Liver (tissue), 9 donors: ENCODE measurements around the gene CSMD2. TPM values are rescaled to one million over a fixed set of nuclear protein-coding genes. Genes with fewer than 3 reads are reported as not detected.

Experiments
- DNase-seq: peaks from one replicate; pipeline ENCODE4 v3.0.0-alpha.2; 2017; ENCODE audit warnings: low spot score
- H3K27ac ChIP-seq, 2 donors: one replicate each; pipeline ENCODE4 v1.7.0; 2013; ENCODE audit warnings: inconsistent platforms in 2 of 2, low read length in 2 of 2, control low read depth in 1 of 2, low read depth in 1 of 2, mild to moderate bottlenecking in 1 of 2
- H3K27me3 ChIP-seq, 4 donors: one replicate each; pipeline versions ENCODE4 v1.6.1 to v1.7.0; 2013; ENCODE audit warnings: low read length in 3 of 4, inconsistent platforms in 1 of 4, mild to moderate bottlenecking in 1 of 4, moderate library complexity in 1 of 4; ENCODE audit not compliant: control insufficient read depth in 4 of 4, insufficient read depth in 4 of 4
- H3K36me3 ChIP-seq, 4 donors: one replicate each; pipeline versions ENCODE4 v1.6.1 to v1.7.0; 2013; ENCODE audit warnings: low read length in 3 of 4, mild to moderate bottlenecking in 3 of 4, low read depth in 1 of 4, moderate library complexity in 1 of 4; ENCODE audit not compliant: control insufficient read depth in 4 of 4, insufficient read depth in 3 of 4
- H3K4me1 ChIP-seq, 4 donors: one replicate each; pipeline versions ENCODE4 v1.6.1 to v1.7.0; 2013; ENCODE audit warnings: low read length in 3 of 4, mild to moderate bottlenecking in 3 of 4, moderate library complexity in 1 of 4; ENCODE audit not compliant: control insufficient read depth in 4 of 4, insufficient read depth in 4 of 4
- H3K4me3 ChIP-seq, 3 donors: one replicate each; pipeline versions ENCODE4 v1.6.1 to v1.7.0; 2013; ENCODE audit warnings: low read length in 3 of 3, control low read depth in 1 of 3, low read depth in 1 of 3, mild to moderate bottlenecking in 1 of 3
- H3K9ac ChIP-seq, 2 donors: one replicate each; pipeline ENCODE4 v1.7.0; 2013; ENCODE audit warnings: low read length in 2 of 2, mild to moderate bottlenecking in 2 of 2, moderate library complexity in 2 of 2, control low read depth in 1 of 2, low read depth in 1 of 2
- H3K9me3 ChIP-seq, 4 donors: one replicate each; pipeline versions ENCODE4 v1.6.1 to v1.7.0; 2013; ENCODE audit warnings: low read length in 3 of 4; ENCODE audit not compliant: control insufficient read depth in 4 of 4
- EGR1 ChIP-seq, 2 donors: IDR thresholded peaks; 2 replicates each; pipeline ENCODE4 v1.6.1; 2016 to 2018; ENCODE audit warnings: antibody characterized with exemption in 2 of 2, low read depth in 2 of 2
- FOXA1 ChIP-seq: IDR thresholded peaks from 2 replicates; pipeline ENCODE4 v1.6.1; 2016; ENCODE audit warnings: antibody characterized with exemption
- FOXA2 ChIP-seq: IDR thresholded peaks from 2 replicates; pipeline ENCODE4 v1.6.1; 2016; ENCODE audit warnings: antibody characterized with exemption
- GABPA ChIP-seq, 2 donors: IDR thresholded peaks in 1 of 2; conservative IDR thresholded peaks in 1 of 2; 2 replicates each; pipeline ENCODE4 v1.6.1; 2016; ENCODE audit warnings: antibody characterized with exemption in 2 of 2, mild to moderate bottlenecking in 1 of 2, moderate library complexity in 1 of 2
- HNF4A ChIP-seq, 2 donors: conservative IDR thresholded peaks; 2 replicates each; pipeline ENCODE4 v1.6.1; 2016; ENCODE audit warnings: antibody characterized with exemption in 2 of 2, mild to moderate bottlenecking in 2 of 2
- HNF4G ChIP-seq: IDR thresholded peaks from 2 replicates; pipeline ENCODE4 v1.6.1; 2016; ENCODE audit warnings: antibody characterized with exemption
- JUND ChIP-seq, 2 donors: IDR thresholded peaks; 2 replicates each; pipeline ENCODE4 v1.6.1; 2016; ENCODE audit warnings: antibody characterized with exemption in 2 of 2
- RAD21 ChIP-seq, 2 donors: IDR thresholded peaks; 2 replicates each; pipeline ENCODE4 v1.6.1; 2016; ENCODE audit warnings: antibody characterized with exemption in 2 of 2, mild to moderate bottlenecking in 2 of 2
- RXRA ChIP-seq, 2 donors: IDR thresholded peaks; 2 replicates each; pipeline ENCODE4 v1.6.1; 2017 to 2018; ENCODE audit warnings: antibody characterized with exemption in 2 of 2, mild to moderate bottlenecking in 1 of 2
- SP1 ChIP-seq: IDR thresholded peaks from 2 replicates; pipeline ENCODE4 v1.6.1; 2018; ENCODE audit warnings: antibody characterized with exemption, mild to moderate bottlenecking
- TAF1 ChIP-seq: conservative IDR thresholded peaks from 2 replicates; pipeline ENCODE4 v1.6.1; 2016; ENCODE audit warnings: antibody characterized with exemption, mild to moderate bottlenecking
- YY1 ChIP-seq: IDR thresholded peaks from 2 replicates; pipeline ENCODE4 v1.6.1; 2016; ENCODE audit warnings: antibody characterized with exemption, mild to moderate bottlenecking
- WGBS: extraction: QIAGEN DNeasy Blood & Tissue Kit; methylation state at CpG from one replicate; pipeline ENCODE4 v1.1.7; 2013; 5-methylcytosine and 5-hydroxymethylcytosine counted together
- polyA plus RNA-seq, 2 donors: library from polyadenylated mRNA; stranded (reverse) in 1 of 2; unstranded in 1 of 2; fragments of 200-250 nt in 1 of 2; fragments of >200 nt in 1 of 2; fragmentation: Nextera tagmentation in 1 of 2; extraction: Ambion mirVana in 1 of 2; gene quantifications; one replicate each; pipeline versions ENCODE4 v1.2.1 to v1.2.3, GENCODE V29; 2013 to 2015
- total RNA-seq, 2 donors: library from RNA; depleted of rRNA; stranded (reverse); fragments of >200 nt; gene quantifications; one replicate each; pipeline ENCODE4 v1.2.3, GENCODE V29; 2014
- TF ChIP-seq, protein P1 (sequence below): IDR thresholded peaks from 2 replicates; pipeline ENCODE4 v1.6.1; 2016; ENCODE audit warnings: antibody characterized with exemption, mild to moderate bottlenecking
- TF ChIP-seq, protein P2 (sequence below): IDR thresholded peaks from 2 replicates; pipeline ENCODE4 v1.6.1; 2016; ENCODE audit warnings: antibody characterized with exemption
- TF ChIP-seq, protein P3 (sequence below): fragments of 150-350 bp; IDR thresholded peaks from 2 replicates; pipeline ENCODE4 v1.5.1; 2017; ENCODE audit warnings: improper control_type of control experiment, low read depth, low read length; ENCODE audit not compliant: missing input control
- TF ChIP-seq, protein P4 (sequence below): IDR thresholded peaks from 2 replicates; pipeline ENCODE4 v1.6.1; 2016; ENCODE audit warnings: antibody characterized with exemption
- donor health status: healthy.
- donor health status: healthy.
- donor health status: healthy.
- donor health status: healthy.
- donor health status: healthy.

CSMD2 gene
- total and polyA plus RNA-seq, 4 donors, result 0.08 to 0.09 TPM; not detected in 2

DNA sequence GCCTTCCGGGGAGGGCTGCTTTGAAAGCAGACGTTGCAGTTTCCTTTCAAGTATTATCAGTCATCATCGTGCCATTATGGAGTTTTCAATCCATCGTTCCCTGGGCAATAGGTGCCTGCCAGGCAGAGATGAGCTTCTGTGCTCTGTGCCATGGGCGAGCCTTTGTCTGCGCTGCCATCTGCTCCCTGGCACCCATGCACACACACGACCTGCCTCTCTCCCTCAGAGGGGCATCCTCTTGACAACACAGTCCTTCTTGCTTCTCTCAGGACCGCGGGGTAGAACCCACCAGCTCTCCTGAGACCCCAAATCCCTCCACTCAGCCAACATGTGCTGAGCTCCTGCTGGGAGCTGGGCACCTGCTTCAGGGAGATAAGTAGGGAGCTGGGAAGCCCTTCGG lies 151.9 kb downstream of the CSMD2 start (continued):
- TF ChIP-seq, protein P1, sequence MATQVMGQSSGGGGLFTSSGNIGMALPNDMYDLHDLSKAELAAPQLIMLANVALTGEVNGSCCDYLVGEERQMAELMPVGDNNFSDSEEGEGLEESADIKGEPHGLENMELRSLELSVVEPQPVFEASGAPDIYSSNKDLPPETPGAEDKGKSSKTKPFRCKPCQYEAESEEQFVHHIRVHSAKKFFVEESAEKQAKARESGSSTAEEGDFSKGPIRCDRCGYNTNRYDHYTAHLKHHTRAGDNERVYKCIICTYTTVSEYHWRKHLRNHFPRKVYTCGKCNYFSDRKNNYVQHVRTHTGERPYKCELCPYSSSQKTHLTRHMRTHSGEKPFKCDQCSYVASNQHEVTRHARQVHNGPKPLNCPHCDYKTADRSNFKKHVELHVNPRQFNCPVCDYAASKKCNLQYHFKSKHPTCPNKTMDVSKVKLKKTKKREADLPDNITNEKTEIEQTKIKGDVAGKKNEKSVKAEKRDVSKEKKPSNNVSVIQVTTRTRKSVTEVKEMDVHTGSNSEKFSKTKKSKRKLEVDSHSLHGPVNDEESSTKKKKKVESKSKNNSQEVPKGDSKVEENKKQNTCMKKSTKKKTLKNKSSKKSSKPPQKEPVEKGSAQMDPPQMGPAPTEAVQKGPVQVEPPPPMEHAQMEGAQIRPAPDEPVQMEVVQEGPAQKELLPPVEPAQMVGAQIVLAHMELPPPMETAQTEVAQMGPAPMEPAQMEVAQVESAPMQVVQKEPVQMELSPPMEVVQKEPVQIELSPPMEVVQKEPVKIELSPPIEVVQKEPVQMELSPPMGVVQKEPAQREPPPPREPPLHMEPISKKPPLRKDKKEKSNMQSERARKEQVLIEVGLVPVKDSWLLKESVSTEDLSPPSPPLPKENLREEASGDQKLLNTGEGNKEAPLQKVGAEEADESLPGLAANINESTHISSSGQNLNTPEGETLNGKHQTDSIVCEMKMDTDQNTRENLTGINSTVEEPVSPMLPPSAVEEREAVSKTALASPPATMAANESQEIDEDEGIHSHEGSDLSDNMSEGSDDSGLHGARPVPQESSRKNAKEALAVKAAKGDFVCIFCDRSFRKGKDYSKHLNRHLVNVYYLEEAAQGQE, result no peak
- TF ChIP-seq GABPA (IDR thresholded peaks at IDR 0.05 in 1 of 2, conservative IDR thresholded peaks at IDR 0.05 in 1 of 2) (no peak), HNF4G (no peak)
- TF ChIP-seq, protein P2, sequence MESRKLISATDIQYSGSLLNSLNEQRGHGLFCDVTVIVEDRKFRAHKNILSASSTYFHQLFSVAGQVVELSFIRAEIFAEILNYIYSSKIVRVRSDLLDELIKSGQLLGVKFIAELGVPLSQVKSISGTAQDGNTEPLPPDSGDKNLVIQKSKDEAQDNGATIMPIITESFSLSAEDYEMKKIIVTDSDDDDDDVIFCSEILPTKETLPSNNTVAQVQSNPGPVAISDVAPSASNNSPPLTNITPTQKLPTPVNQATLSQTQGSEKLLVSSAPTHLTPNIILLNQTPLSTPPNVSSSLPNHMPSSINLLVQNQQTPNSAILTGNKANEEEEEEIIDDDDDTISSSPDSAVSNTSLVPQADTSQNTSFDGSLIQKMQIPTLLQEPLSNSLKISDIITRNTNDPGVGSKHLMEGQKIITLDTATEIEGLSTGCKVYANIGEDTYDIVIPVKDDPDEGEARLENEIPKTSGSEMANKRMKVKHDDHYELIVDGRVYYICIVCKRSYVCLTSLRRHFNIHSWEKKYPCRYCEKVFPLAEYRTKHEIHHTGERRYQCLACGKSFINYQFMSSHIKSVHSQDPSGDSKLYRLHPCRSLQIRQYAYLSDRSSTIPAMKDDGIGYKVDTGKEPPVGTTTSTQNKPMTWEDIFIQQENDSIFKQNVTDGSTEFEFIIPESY, result no peak

DNA sequence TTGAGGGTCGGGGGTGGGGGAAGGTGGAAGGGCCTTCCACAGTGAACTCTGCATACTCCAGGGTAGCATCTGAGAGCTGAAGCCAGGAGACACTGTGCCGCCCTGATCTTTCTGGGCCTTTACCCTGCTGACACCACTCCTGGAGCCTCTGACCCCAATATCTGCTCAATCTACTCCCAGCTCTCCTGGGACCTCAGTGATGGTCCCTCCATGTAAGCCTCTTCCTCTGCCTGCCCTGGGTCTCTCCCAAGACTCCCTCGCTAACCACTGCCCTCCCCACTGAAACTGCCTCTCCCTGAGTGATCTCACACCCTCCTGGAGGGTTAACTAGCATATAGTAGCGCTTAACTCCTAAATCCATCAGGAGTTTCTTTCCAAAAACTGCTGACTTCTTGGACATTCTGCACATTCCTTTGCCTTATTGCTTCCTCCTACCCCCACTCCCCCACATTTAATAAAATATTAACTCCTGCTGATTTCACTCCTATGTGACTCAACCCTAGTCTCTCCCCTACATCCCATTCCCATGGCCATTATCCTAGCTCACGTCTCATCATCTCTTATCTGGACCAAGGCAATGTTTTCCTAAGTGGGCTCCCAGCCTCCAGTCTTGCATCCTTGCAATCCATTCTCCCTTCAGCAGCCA lies 155.6 kb downstream of the CSMD2 start:
- H3K36me3 ChIP-seq, result no peaks in the 10 kb centered on the region
- no peak overlapping the region for H3K9ac ChIP-seq
- no peak for DNase-seq
- TF ChIP-seq HNF4G (no peak), FOXA2 (no peak), JUND (IDR thresholded peaks at IDR 0.05) (no peak), GABPA (IDR thresholded peaks at IDR 0.05 in 1 of 2, conservative IDR thresholded peaks at IDR 0.05 in 1 of 2) (no peak), HNF4A (conservative IDR thresholded peaks at IDR 0.05) (no peak), SP1 (no peak), RAD21 (IDR thresholded peaks at IDR 0.05) (no peak), YY1 (no peak), EGR1 (IDR thresholded peaks at IDR 0.05; ENCODE audit: low read depth in 2 of 2) (no peak), RXRA (IDR thresholded peaks at IDR 0.05) (no peak), FOXA1 (no peak), TAF1 (no peak)
- TF ChIP-seq, protein P2, result no peak
- TF ChIP-seq, protein P3, sequence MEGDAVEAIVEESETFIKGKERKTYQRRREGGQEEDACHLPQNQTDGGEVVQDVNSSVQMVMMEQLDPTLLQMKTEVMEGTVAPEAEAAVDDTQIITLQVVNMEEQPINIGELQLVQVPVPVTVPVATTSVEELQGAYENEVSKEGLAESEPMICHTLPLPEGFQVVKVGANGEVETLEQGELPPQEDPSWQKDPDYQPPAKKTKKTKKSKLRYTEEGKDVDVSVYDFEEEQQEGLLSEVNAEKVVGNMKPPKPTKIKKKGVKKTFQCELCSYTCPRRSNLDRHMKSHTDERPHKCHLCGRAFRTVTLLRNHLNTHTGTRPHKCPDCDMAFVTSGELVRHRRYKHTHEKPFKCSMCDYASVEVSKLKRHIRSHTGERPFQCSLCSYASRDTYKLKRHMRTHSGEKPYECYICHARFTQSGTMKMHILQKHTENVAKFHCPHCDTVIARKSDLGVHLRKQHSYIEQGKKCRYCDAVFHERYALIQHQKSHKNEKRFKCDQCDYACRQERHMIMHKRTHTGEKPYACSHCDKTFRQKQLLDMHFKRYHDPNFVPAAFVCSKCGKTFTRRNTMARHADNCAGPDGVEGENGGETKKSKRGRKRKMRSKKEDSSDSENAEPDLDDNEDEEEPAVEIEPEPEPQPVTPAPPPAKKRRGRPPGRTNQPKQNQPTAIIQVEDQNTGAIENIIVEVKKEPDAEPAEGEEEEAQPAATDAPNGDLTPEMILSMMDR, result no peak
- TF ChIP-seq, protein P1, result no peak
- TF ChIP-seq, protein P4, sequence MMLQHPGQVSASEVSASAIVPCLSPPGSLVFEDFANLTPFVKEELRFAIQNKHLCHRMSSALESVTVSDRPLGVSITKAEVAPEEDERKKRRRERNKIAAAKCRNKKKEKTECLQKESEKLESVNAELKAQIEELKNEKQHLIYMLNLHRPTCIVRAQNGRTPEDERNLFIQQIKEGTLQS, result no peak
- H3K27ac ChIP-seq, result no peak overlapping the region
- peaks cover 0 to 5% (median 2%) of the 10 kb centered on the region in 4 donors for H3K27me3 ChIP-seq
- no peak overlapping the region for H3K4me3 ChIP-seq
- 66% methylated on average over 5 of the region's 5 CpGs for WGBS
- H3K4me1 ChIP-seq, result no peaks in the 10 kb centered on the region
- no peaks in the 10 kb centered on the region for H3K9me3 ChIP-seq
